Stimulated activated CD4-positive, alpha-beta T cell treated with anti-CD3 and anti-CD28 coated beads, Interleukin-12 subunit alpha, Interleukin-12 subunit beta, amount 100 ng/mL, for 4 hours (primary cell): ENCODE results near the gene CHN1.

Source experiments
- DNase-seq: peaks from one replicate; pipeline ENCODE4 v3.0.0-alpha.2; 2020

The CHN1 gene

GRCh38 chr2:174760845-174761473, 244.2 kb downstream of the CHN1 start:
- DNase-seq, result no peak

GRCh38 chr2:174759381-174760065, 245.7 kb downstream of the CHN1 start:
- no peak for DNase-seq

- DNase-seq, result no peak
Observed at GRCh38 chr2:174756743-174757142, 248.4 kb downstream of the CHN1 start.

GRCh38 chr2:174753038-174753633, 252.0 kb downstream of the CHN1 start:
- no peak for DNase-seq

- no peak for DNase-seq
Observed at GRCh38 chr2:174752403-174753037, 252.7 kb downstream of the CHN1 start.

- no peak for DNase-seq
Observed at GRCh38 chr2:174750923-174751441, 254.2 kb downstream of the CHN1 start.

- no peak for DNase-seq
Observed at GRCh38 chr2:174749793-174750192, 255.4 kb downstream of the CHN1 start.

- peak; percentile 65 for DNase-seq
Observed at GRCh38 chr2:174748948-174749347, 256.2 kb downstream of the CHN1 start.
